Peyer's patch (tissue), 4 donors: ENCODE measurements around the gene EFCAB8.

Source experiments
- CTCF ChIP-seq, 6 experiments: fragments of 450-650 bp in 4 of 6; fragments of 200-600 bp in 2 of 6; sonication (generic) in 1 of 6; IDR thresholded peaks; one replicate each; pipeline ENCODE4 v1.5.1; 2017 to 2019; ENCODE audit warnings: antibody characterized with exemption in 6 of 6, mild to moderate bottlenecking in 3 of 6, moderate library complexity in 1 of 6
- POLR2A ChIP-seq, 2 donors: fragments of 450-650 bp; IDR thresholded peaks; one replicate each; pipeline ENCODE4 v1.5.1; 2017; ENCODE audit warnings: antibody characterized with exemption in 2 of 2, mild to moderate bottlenecking in 2 of 2, moderate library complexity in 2 of 2

GRCh38 chr20:32911355-32911754, 52.6 kb downstream of the EFCAB8 start:
- TF ChIP-seq CTCF (IDR thresholded peaks at IDR 0.05), result no peak
- no peak for TF ChIP-seq POLR2A (IDR thresholded peaks at IDR 0.05)
